GM20431 (cell line): ENCODE measurements around the gene RND1.

Source experiments
- in situ Hi-C: fragments of 300-500 bp; cut with MseI, MboI; formaldehyde crosslinking; loops from one replicate; pipeline ENCODE4 v1.15.0; 2020; ENCODE audit warnings: low sequenced_read_pairs; ENCODE audit not compliant: unreplicated experiment

Gene RND1

DNA sequence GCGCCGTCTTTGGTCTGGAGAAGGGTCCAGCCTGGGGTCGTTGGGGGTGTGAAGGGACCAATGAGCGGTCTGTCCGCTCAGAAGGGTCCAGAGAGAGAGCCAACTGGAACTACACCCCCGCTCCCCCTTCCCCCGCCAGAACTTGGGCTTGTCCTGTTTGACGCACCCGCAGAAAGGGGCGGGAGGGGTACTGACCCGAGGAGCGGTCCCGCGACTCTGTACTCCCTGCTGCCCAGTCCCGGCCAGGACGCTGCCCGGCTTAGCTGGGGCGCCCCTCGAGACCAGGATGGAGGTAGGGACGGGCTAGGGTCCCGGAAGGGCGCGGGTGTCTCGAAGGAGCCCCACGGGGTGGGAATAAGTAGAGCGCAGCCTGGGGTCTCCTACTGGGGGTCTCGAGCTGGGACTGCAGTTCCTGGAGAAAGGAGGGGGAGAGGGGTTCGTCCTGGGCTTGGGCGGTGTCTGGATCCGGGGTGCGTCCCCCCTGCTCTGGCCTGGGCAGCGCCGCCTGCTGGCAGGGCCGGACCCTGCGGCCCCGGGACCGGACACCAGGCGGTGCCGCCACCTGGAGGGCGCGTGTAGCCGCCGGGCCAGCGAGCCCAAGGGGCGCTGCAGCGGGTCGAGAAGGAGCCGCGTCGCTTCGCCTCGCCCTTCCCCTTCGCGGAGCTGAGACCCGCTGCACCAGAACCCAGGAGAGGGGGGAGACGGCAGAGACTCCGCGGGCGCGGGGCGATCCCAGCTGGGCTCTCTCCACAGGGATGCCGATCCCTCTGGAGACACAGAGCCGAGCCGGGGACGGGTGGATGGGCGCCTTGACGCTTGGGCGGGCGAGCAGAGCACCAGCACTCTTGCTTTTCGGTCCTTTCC lies 51.2 kb downstream of the RND1 start:
- in situ Hi-C loops, result no loop called here

GRCh38 chr12:48813465-48814261 lies 52.0 kb downstream of the RND1 start:
- in situ Hi-C loops, result no loop called here

DNA sequence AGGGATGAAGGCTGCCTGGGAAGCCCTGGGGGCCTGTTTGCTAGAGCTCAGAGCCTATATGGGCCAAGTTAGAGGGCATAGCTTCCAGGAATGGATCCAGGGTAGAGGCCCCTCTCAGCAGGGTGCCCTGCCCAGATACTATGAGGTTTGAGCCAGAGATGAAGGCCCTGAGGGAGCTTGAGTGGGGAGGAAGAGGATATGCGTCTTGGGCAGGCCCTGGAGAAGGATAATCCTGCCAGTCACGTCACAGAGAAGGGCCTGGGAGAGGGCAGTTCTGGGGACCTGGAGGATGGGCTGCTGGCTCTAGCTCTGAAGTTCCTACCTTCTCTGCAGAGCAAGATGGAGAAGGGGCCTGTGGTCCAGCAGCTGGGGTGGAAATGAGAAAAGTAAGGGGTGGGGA lies 53.3 kb downstream of the RND1 start:
- in situ Hi-C loops, result no loop called here

GRCh38 chr12:48811437-48812090 lies 54.1 kb downstream of the RND1 start:
- in situ Hi-C loops, result no loop called here

DNA sequence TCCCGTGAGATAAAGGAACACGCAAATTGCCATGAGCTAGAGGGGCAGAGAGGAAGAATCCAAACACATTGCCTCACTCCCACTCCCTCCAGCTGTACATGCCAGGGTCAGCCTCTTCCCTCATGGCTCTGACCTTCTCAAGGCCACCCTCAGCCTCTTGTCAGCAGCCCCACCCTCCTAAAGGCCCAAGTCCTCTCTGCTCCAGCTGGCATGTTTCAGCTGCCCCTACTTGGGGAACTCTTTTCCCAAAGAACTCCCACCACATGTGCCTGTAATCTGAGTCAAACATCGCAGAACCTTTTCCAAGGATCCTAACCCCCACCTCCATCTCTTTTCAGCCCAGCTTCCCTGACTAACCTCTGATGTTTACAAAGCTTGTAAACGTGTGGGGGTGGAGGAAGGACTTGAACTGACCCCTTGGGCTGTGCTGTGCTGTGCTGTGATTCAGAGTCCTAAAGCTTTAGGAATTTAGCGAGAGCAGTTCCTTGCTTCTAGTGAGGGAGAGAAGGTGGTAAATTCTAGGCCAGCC lies 54.7 kb downstream of the RND1 start:
- in situ Hi-C loops, result no loop called here

- in situ Hi-C loops, result no loop called here
Observed at GRCh38 chr12:48807981-48808380, 57.7 kb downstream of the RND1 start.
